Nephron progenitor cell (in vitro differentiated cells): ENCODE measurements around the gene BEGAIN.

Source experiments
- DNase-seq: peaks from one replicate; pipeline ENCODE4 v3.0.0; 2021
- H3K27ac Mint-ChIP-seq: 2 replicates; pipeline ENCODE4 v1.8.0; 2021; ENCODE audit warnings: mild to moderate bottlenecking, moderate library complexity, mixed read lengths
- H3K27me3 Mint-ChIP-seq: 2 replicates; pipeline ENCODE4 v1.8.0; 2021; ENCODE audit warnings: mild to moderate bottlenecking, low read depth, mixed read lengths; ENCODE audit not compliant: poor library complexity
- H3K36me3 Mint-ChIP-seq: 2 replicates; pipeline ENCODE4 v1.8.0; 2021; ENCODE audit warnings: low read depth, mixed read lengths
- H3K4me1 Mint-ChIP-seq: 2 replicates; pipeline ENCODE4 v1.8.0; 2021; ENCODE audit warnings: mixed read lengths
- H3K4me3 Mint-ChIP-seq: 2 replicates; pipeline ENCODE4 v1.8.0; 2021; ENCODE audit warnings: mild to moderate bottlenecking, moderate library complexity, mixed read lengths
- H3K9me3 Mint-ChIP-seq: 2 replicates; pipeline ENCODE4 v1.8.0; 2021; ENCODE audit warnings: mild to moderate bottlenecking, moderate library complexity, mixed read lengths
- CTCF ChIP-seq: fragments of 200-600 bp; sonication (generic); IDR thresholded peaks from 2 replicates; pipeline ENCODE4 v1.5.0; 2021; ENCODE audit warnings: antibody characterized with exemption

Gene BEGAIN

GRCh38 chr14:100592972-100593371 is 5.8 kb upstream of the BEGAIN start:
- H3K4me1 Mint-ChIP-seq, result peaks cover 18% of the 10 kb centered on the region
- no peak overlapping the region for H3K27ac Mint-ChIP-seq
- no peak for DNase-seq

GRCh38 chr14:100592461-100592891 is 5.3 kb upstream of the BEGAIN start:
- H3K36me3 Mint-ChIP-seq, result no peaks in the 10 kb centered on the region
- no peak overlapping the region for H3K27ac Mint-ChIP-seq
- H3K27me3 Mint-ChIP-seq, result peaks cover 43% of the 10 kb centered on the region
- TF ChIP-seq CTCF, result no peak
- no peaks in the 10 kb centered on the region for H3K9me3 Mint-ChIP-seq
- no peak overlapping the region for H3K4me3 Mint-ChIP-seq
- DNase-seq, result no peak
- H3K4me1 Mint-ChIP-seq, result peaks cover 18% of the 10 kb centered on the region

More at GRCh38 chr14:100592972-100593371, 5.8 kb upstream of the BEGAIN start:
- H3K9me3 Mint-ChIP-seq, result no peaks in the 10 kb centered on the region
- no peak for TF ChIP-seq CTCF
- H3K36me3 Mint-ChIP-seq, result no peaks in the 10 kb centered on the region
- H3K27me3 Mint-ChIP-seq, result peaks cover 40% of the 10 kb centered on the region
- no peak overlapping the region for H3K4me3 Mint-ChIP-seq

GRCh38 chr14:100591453-100592371 is 4.5 kb upstream of the BEGAIN start:
- peaks cover 44% of the 10 kb centered on the region for H3K27me3 Mint-ChIP-seq
- DNase-seq, result no peak
- peaks cover 18% of the 10 kb centered on the region for H3K4me1 Mint-ChIP-seq
- H3K36me3 Mint-ChIP-seq, result no peaks in the 10 kb centered on the region
- no peak overlapping the region for H3K27ac Mint-ChIP-seq
- H3K4me3 Mint-ChIP-seq, result no peak overlapping the region
- no peaks in the 10 kb centered on the region for H3K9me3 Mint-ChIP-seq
- no peak for TF ChIP-seq CTCF

GRCh38 chr14:100590726-100591452 is 3.7 kb upstream of the BEGAIN start:
- Mint-ChIP-seq H3K4me1 (peaks cover 18% of the 10 kb centered on the region), H3K36me3 (no peaks in the 10 kb centered on the region), H3K27me3 (peaks cover 49% of the 10 kb centered on the region), H3K4me3 (no peak overlapping the region), H3K9me3 (no peaks in the 10 kb centered on the region), H3K27ac (no peak overlapping the region)
- TF ChIP-seq CTCF, result no peak
- DNase-seq, result no peak

- no peak for DNase-seq
- Mint-ChIP-seq H3K36me3 (no peaks in the 10 kb centered on the region), H3K27ac (no peak overlapping the region), H3K27me3 (peaks cover 52% of the 10 kb centered on the region), H3K4me3 (peak overlapping the region; percentile 43), H3K9me3 (no peaks in the 10 kb centered on the region), H3K4me1 (peaks cover 18% of the 10 kb centered on the region)
- no peak for TF ChIP-seq CTCF
These were observed 2.7 kb upstream of the BEGAIN start for GRCh38 chr14:100589760-100590469.
